Heart left ventricle (tissue), 16 donors: ENCODE measurements around the gene SLIT3. TPM values are rescaled to one million over a fixed set of nuclear protein-coding genes. Genes with fewer than 3 reads are reported as not detected.

Experiments
- ATAC-seq, 4 donors: fragments of 200-7000 bp; cut with Tn5 transposase; one replicate each; pipeline ENCODE4 v1.9.1; 2020 to 2022; ENCODE audit warnings: moderate library complexity in 4 of 4, mild to moderate bottlenecking in 3 of 4, moderate number of reproducible peaks in 1 of 4
- DNase-seq, 5 donors: peaks; one replicate each; pipeline ENCODE4 v3.0.0-alpha.2; 2020
- H3K27ac ChIP-seq, 12 donors: fragments of 200-600 bp; sonication (generic) in 4 of 12; one replicate each; pipeline versions ENCODE4 v1.5.0 to v1.8.0; 2016 to 2022; ENCODE audit warnings: mild to moderate bottlenecking in 2 of 12
- H3K27me3 ChIP-seq, 9 donors: fragments of 200-600 bp; sonication (generic) in 2 of 9; one replicate each; pipeline versions ENCODE4 v1.5.1 to v1.8.0; 2016 to 2022; ENCODE audit warnings: mild to moderate bottlenecking in 3 of 9
- H3K36me3 ChIP-seq, 9 donors: fragments of 200-600 bp; sonication (generic) in 2 of 9; one replicate each; pipeline versions ENCODE4 v1.5.0 to v1.8.0; 2018 to 2022; ENCODE audit warnings: mild to moderate bottlenecking in 2 of 9
- H3K4me1 ChIP-seq, 12 donors: fragments of 200-600 bp; sonication (generic) in 4 of 12; one replicate each; pipeline versions ENCODE4 v1.5.0 to v1.8.0; 2016 to 2022; ENCODE audit warnings: mild to moderate bottlenecking in 3 of 12
- H3K4me3 ChIP-seq, 12 donors: fragments of 200-600 bp; sonication (generic) in 4 of 12; one replicate each; pipeline versions ENCODE4 v1.5.0 to v1.8.0; 2017 to 2022; ENCODE audit warnings: mild to moderate bottlenecking in 9 of 12, moderate library complexity in 4 of 12
- H3K9me3 ChIP-seq, 12 donors: fragments of 200-600 bp; sonication (generic) in 4 of 12; one replicate each; pipeline versions ENCODE4 v1.5.0 to v1.8.0; 2016 to 2022; ENCODE audit warnings: mild to moderate bottlenecking in 1 of 12
- CTCF ChIP-seq, 12 donors: fragments of 200-600 bp; sonication (generic) in 4 of 12; IDR thresholded peaks; one replicate each; pipeline versions ENCODE4 v1.5.0 to v1.8.0; 2018 to 2022; ENCODE audit warnings: antibody characterized with exemption in 12 of 12, mild to moderate bottlenecking in 5 of 12
- POLR2A ChIP-seq, 2 donors: fragments of 450-650 bp; IDR thresholded peaks; one replicate each; pipeline ENCODE4 v1.6.1; 2017; ENCODE audit warnings: antibody characterized with exemption in 2 of 2, mild to moderate bottlenecking in 2 of 2, moderate library complexity in 2 of 2
- WGBS, 4 donors: extraction: QIAGEN DNeasy Blood & Tissue Kit in 2 of 4; methylation state at CpG; one replicate each; pipeline versions ENCODE4 v1.1.5 to v1.1.7; 2013 to 2018; 5-methylcytosine and 5-hydroxymethylcytosine counted together
- intact Hi-C, 10 donors: fragments of 100-400 bp; cut with DNase I; formaldehyde crosslinking; loops; one replicate each; pipeline versions ENCODE4 v1.11.1 to v1.14.2; 2022
- polyA plus RNA-seq, 2 donors: library from polyadenylated mRNA; stranded (reverse); fragments of 200-250 nt; gene quantifications; one replicate each; pipeline ENCODE4 v1.2.3, GENCODE V29; 2013
- total RNA-seq, 9 donors: library from RNA; depleted of rRNA in 2 of 9; stranded (reverse); fragments of >200 nt in 2 of 9; fragmentation: NEBNext Ultra II Directional in 3 of 9; extraction: Animal tissue kit (Norgen Biotek cat#: 25700) in 3 of 9; gene quantifications; one replicate each; pipeline versions ENCODE4 v1.1.0 to v1.2.4, GENCODE V29; 2016 to 2023
- donor health status: ischemic (EF 13 %, LVEDD 7.1; RV severe dilation, severe dysfunction).
- donor health status: healthy with polysubstance abuse.
- donor health status: DM: no; HTN: yes; CAD: no.
- donor health status: DM: no; HTN: no; CAD: no.
- donor health status: ischemic (EF 25% LVEDD 6.9; RV normal size, moderate dysfunction).
- donor health status: ischemic (EF 25% LVEDD 5.7; RV mildly dilated, moderate dysfunction).
- donor health status: healthy.
- donor health status: DM: yes; HTN: yes; CAD: no.
- donor health status: ischemic (EF 35%, LVEDD 5.7; RV mildly dilated, moderate dysfunction).
- donor health status: nonischemic (EF 11% LVEDD 7.7; RV severe dilation, severe dysfunction).
- donor health status: DM: yes; HTN: yes; CAD: no.
- donor health status: PGD.
- donor health status: ischemic (EF 29% LVEDD 5.4; RV normal size, mild dysfunction).
- donor health status: nonischemic (EF 23%, LVEDD 6.1; RV moderate dilation, normal function).

Gene SLIT3
- total and polyA plus RNA-seq, 11 donors: 2.3 to 40.3 (median 14.4) TPM

- intact Hi-C loops: no loop called here
- WGBS, 4 donors: 56 to 92% (median 87%) methylated on average over 1 of the region's 1 CpG
- no peaks in the 10 kb centered on the region for H3K36me3 ChIP-seq
- H3K4me1 ChIP-seq: no peaks in the 10 kb centered on the region
- ATAC-seq (no peak), DNase-seq (no peak)
- H3K27me3 ChIP-seq: no peaks in the 10 kb centered on the region
- H3K27ac ChIP-seq: no peak overlapping the region
- TF ChIP-seq CTCF (IDR thresholded peaks at IDR 0.05) (no peak), POLR2A (IDR thresholded peaks at IDR 0.05) (no peak)
- H3K9me3 ChIP-seq: no peaks in the 10 kb centered on the region
- no peak overlapping the region for H3K4me3 ChIP-seq
Observed at GRCh38 chr5:169174923-169175322, 126.0 kb downstream of the SLIT3 start.

GRCh38 chr5:169173372-169173771 is 127.6 kb downstream of the SLIT3 start:
- ATAC-seq: no peak
- H3K4me3 ChIP-seq: no peak overlapping the region
- no peak for DNase-seq
- intact Hi-C loops: no loop called here
- no peaks in the 10 kb centered on the region for H3K9me3 ChIP-seq
- no peak overlapping the region for H3K27ac ChIP-seq
- H3K4me1 ChIP-seq: peaks cover 0 to 1% (median 0%) of the 10 kb centered on the region in 12 donors
- 64 to 75% (median 70%) methylated on average over 6 of the region's 6 CpGs for WGBS, 4 donors
- TF ChIP-seq CTCF (IDR thresholded peaks at IDR 0.05) (no peak), POLR2A (IDR thresholded peaks at IDR 0.05) (no peak)
- H3K27me3 ChIP-seq: no peaks in the 10 kb centered on the region
- H3K36me3 ChIP-seq: no peaks in the 10 kb centered on the region

GRCh38 chr5:169171515-169171914 is 129.4 kb downstream of the SLIT3 start:
- no peak for DNase-seq

GRCh38 chr5:169169783-169170182 is 131.2 kb downstream of the SLIT3 start:
- intact Hi-C loops: no loop called here
- no peak for ATAC-seq

More at GRCh38 chr5:169171515-169171914, 129.4 kb downstream of the SLIT3 start:
- no peak overlapping the region for H3K27ac ChIP-seq
- H3K4me1 ChIP-seq: peaks cover 0 to 10% (median 0%) of the 10 kb centered on the region in 12 donors
- no peak for ATAC-seq
- 43 to 75% (median 66%) methylated on average over 2 of the region's 2 CpGs for WGBS, 4 donors
- intact Hi-C loops: no loop called here
- no peak overlapping the region for H3K4me3 ChIP-seq
- TF ChIP-seq CTCF (IDR thresholded peaks at IDR 0.05) (no peak), POLR2A (IDR thresholded peaks at IDR 0.05) (no peak)
- no peaks in the 10 kb centered on the region for H3K36me3 ChIP-seq
- no peaks in the 10 kb centered on the region for H3K27me3 ChIP-seq
- H3K9me3 ChIP-seq: no peaks in the 10 kb centered on the region

More at GRCh38 chr5:169169783-169170182, 131.2 kb downstream of the SLIT3 start:
- no peak for TF ChIP-seq POLR2A (IDR thresholded peaks at IDR 0.05)
- no peak for TF ChIP-seq CTCF (IDR thresholded peaks at IDR 0.05)
- Histone ChIP-seq H3K9me3 (no peaks in the 10 kb centered on the region), H3K27ac (no peak overlapping the region), H3K4me1 (peaks cover 0 to 13% (median 0%) of the 10 kb centered on the region in 12 donors), H3K27me3 (no peaks in the 10 kb centered on the region), H3K4me3 (no peak overlapping the region), H3K36me3 (no peaks in the 10 kb centered on the region)
- 65 to 77% (median 72%) methylated on average over 4 of the region's 4 CpGs for WGBS, 4 donors
- no peak for DNase-seq
